ENCODE data around the gene MAPK10.

DNA sequence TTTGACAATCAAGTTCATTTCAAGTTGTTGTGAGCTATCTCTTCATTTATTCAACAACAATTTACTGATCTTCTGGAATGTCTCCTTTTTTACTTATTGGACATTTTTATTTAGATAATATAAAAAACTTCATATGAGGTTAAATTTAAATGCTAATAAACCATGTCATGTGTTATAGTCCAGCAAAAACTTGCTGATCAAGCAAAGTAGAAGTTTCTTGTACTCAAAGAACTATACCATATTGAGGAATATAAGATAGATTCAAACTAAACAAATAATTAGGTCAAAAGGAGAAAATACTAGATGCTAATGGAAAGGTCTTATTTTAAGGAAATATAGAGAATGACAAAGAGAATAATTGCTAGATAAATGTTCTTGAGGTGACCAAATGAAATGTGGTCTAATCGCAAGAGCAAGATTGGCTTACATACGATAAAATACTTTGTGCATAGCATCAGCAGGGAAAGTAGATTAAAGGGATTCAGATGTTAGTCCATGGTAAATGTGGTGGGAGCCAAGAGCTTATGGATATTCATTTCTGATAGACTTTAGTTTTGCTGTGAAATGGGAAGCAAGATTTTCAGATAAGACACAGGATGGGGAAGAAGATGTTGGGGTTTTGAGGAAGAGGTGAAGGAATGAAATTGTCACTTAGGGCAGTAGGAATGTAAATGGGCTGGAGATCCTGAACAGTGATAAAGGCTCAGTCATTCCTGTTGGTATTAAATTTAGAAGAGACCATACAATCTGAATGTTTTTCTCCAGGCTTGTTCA, 229.5 kb downstream of the MAPK10 start:
- TF ChIP-seq, protein P1, sequence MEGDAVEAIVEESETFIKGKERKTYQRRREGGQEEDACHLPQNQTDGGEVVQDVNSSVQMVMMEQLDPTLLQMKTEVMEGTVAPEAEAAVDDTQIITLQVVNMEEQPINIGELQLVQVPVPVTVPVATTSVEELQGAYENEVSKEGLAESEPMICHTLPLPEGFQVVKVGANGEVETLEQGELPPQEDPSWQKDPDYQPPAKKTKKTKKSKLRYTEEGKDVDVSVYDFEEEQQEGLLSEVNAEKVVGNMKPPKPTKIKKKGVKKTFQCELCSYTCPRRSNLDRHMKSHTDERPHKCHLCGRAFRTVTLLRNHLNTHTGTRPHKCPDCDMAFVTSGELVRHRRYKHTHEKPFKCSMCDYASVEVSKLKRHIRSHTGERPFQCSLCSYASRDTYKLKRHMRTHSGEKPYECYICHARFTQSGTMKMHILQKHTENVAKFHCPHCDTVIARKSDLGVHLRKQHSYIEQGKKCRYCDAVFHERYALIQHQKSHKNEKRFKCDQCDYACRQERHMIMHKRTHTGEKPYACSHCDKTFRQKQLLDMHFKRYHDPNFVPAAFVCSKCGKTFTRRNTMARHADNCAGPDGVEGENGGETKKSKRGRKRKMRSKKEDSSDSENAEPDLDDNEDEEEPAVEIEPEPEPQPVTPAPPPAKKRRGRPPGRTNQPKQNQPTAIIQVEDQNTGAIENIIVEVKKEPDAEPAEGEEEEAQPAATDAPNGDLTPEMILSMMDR (IDR thresholded peaks at IDR 0.05): no peak
- no peak for TF ChIP-seq POLR2A (IDR thresholded peaks at IDR 0.05)
